Measurements from ENCODE around the gene KIF26B.

- no peak for TF ChIP-seq POLR2A (IDR thresholded peaks at IDR 0.05)
- TF ChIP-seq, protein P1, sequence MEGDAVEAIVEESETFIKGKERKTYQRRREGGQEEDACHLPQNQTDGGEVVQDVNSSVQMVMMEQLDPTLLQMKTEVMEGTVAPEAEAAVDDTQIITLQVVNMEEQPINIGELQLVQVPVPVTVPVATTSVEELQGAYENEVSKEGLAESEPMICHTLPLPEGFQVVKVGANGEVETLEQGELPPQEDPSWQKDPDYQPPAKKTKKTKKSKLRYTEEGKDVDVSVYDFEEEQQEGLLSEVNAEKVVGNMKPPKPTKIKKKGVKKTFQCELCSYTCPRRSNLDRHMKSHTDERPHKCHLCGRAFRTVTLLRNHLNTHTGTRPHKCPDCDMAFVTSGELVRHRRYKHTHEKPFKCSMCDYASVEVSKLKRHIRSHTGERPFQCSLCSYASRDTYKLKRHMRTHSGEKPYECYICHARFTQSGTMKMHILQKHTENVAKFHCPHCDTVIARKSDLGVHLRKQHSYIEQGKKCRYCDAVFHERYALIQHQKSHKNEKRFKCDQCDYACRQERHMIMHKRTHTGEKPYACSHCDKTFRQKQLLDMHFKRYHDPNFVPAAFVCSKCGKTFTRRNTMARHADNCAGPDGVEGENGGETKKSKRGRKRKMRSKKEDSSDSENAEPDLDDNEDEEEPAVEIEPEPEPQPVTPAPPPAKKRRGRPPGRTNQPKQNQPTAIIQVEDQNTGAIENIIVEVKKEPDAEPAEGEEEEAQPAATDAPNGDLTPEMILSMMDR (IDR thresholded peaks at IDR 0.05), result no peak
Measured at GRCh38 chr1:245459621-245460020, 304.8 kb downstream of the KIF26B start.

Measured in body of pancreas (tissue), 4 donors.